Progenitor cell of endocrine pancreas (in vitro differentiated cells): Measurements from ENCODE around the gene RPP30. TPM values are rescaled to one million over a fixed set of nuclear protein-coding genes. Genes with fewer than 3 reads are reported as not detected.

Source experiments
- DNase-seq: peaks from one replicate; pipeline ENCODE4 v3.0.0; 2021; ENCODE audit warnings: low spot score; ENCODE audit not compliant: unreplicated experiment
- H3K27ac Mint-ChIP-seq: 2 replicates; pipeline ENCODE4 v1.8.0; 2021; ENCODE audit warnings: mild to moderate bottlenecking, moderate library complexity, mixed read lengths
- H3K27me3 Mint-ChIP-seq: 2 replicates; pipeline ENCODE4 v1.8.0; 2021; ENCODE audit warnings: mixed read lengths
- H3K36me3 Mint-ChIP-seq: 2 replicates; pipeline ENCODE4 v1.8.0; 2022; ENCODE audit warnings: mixed read lengths; ENCODE audit not compliant: insufficient read depth
- H3K4me1 Mint-ChIP-seq: 2 replicates; pipeline ENCODE4 v1.8.0; 2021; ENCODE audit warnings: low read depth, mixed read lengths
- H3K4me3 Mint-ChIP-seq: 2 replicates; pipeline ENCODE4 v1.8.0; 2021; ENCODE audit warnings: low read depth, mild to moderate bottlenecking, moderate library complexity, mixed read lengths
- H3K9me3 Mint-ChIP-seq: 2 replicates; pipeline ENCODE4 v1.8.0; 2021; ENCODE audit warnings: low read depth, mixed read lengths
- total RNA-seq: library from RNA; stranded (reverse); gene quantifications from 2 replicates; pipeline ENCODE4 v1.2.1, GENCODE V29; 2021
- TF ChIP-seq, protein P1 (sequence below): fragments of 200-600 bp; sonication (generic); IDR thresholded peaks from one replicate; pipeline ENCODE4 v1.5.0; 2021; ENCODE audit warnings: antibody characterized with exemption, mild to moderate bottlenecking; ENCODE audit not compliant: unreplicated experiment

RPP30 gene
- total RNA-seq, 1 donor from 2014 or later: 53.5 TPM

DNA sequence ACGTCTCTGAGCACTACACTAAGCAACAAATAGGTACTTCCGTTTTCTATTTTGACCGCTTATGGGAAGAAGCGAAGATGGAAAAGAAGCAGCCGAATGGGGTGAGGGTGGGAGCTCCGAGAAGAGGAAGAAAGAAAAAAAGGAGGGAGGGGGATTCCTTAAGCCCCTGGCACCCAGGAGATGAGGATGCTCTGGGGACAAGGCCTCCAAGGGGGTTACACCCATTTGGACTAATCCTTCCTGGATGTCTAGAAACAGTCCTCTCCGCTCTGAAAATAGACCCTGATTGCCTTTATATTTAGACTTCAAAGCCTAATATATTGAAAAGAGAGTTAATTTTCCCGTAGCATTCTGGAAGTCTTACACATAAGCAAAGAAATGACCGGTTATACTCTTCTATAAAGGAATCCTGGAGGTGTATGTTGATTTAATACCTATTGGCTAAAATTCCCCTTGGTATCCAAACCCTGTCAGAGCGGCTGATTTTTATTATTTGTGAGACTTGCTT, 13.3 kb upstream of the RPP30 start:
- no peaks in the 10 kb centered on the region for H3K9me3 Mint-ChIP-seq
- H3K4me1 Mint-ChIP-seq: peaks cover 3% of the 10 kb centered on the region
- TF ChIP-seq, protein P1, sequence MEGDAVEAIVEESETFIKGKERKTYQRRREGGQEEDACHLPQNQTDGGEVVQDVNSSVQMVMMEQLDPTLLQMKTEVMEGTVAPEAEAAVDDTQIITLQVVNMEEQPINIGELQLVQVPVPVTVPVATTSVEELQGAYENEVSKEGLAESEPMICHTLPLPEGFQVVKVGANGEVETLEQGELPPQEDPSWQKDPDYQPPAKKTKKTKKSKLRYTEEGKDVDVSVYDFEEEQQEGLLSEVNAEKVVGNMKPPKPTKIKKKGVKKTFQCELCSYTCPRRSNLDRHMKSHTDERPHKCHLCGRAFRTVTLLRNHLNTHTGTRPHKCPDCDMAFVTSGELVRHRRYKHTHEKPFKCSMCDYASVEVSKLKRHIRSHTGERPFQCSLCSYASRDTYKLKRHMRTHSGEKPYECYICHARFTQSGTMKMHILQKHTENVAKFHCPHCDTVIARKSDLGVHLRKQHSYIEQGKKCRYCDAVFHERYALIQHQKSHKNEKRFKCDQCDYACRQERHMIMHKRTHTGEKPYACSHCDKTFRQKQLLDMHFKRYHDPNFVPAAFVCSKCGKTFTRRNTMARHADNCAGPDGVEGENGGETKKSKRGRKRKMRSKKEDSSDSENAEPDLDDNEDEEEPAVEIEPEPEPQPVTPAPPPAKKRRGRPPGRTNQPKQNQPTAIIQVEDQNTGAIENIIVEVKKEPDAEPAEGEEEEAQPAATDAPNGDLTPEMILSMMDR: no peak
- peaks cover 81% of the 10 kb centered on the region for H3K27me3 Mint-ChIP-seq
- H3K4me3 Mint-ChIP-seq: peak overlapping the region; percentile 80
- DNase-seq: no peak
- H3K27ac Mint-ChIP-seq: peak overlapping the region; percentile 82
- no peaks in the 10 kb centered on the region for H3K36me3 Mint-ChIP-seq

- Mint-ChIP-seq H3K4me1 (peaks cover 3% of the 10 kb centered on the region), H3K4me3 (no peak overlapping the region), H3K9me3 (no peaks in the 10 kb centered on the region), H3K27ac (no peak overlapping the region), H3K36me3 (no peaks in the 10 kb centered on the region), H3K27me3 (peaks cover 80% of the 10 kb centered on the region)
- TF ChIP-seq, protein P1: no peak
- DNase-seq: no peak
Measured at GRCh38 chr10:90859321-90859751, 12.4 kb upstream of the RPP30 start.

DNA sequence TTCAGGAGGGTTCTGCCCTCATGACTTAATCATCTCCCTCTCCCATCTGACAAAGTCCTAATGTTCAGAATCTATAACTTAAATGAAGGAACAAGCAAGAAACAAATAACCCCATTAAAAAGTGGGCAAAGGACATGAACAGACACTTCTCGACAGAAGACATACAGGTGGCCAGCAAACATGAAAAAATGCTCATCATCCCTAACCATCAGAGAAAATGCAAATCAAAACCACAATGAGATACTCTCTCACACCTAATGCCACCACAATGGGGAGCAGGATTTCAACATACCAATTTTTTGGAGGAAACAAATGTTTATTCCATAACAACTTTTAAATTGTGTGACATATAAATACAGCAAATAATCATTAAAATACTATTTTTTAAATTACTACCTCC, 11.0 kb upstream of the RPP30 start:
- H3K27me3 Mint-ChIP-seq: peaks cover 73% of the 10 kb centered on the region
- no peak for DNase-seq
- no peak overlapping the region for H3K27ac Mint-ChIP-seq
- H3K9me3 Mint-ChIP-seq: no peaks in the 10 kb centered on the region
- no peak overlapping the region for H3K4me3 Mint-ChIP-seq
- TF ChIP-seq, protein P1: no peak
- peaks cover 3% of the 10 kb centered on the region for H3K4me1 Mint-ChIP-seq
- no peaks in the 10 kb centered on the region for H3K36me3 Mint-ChIP-seq

DNA sequence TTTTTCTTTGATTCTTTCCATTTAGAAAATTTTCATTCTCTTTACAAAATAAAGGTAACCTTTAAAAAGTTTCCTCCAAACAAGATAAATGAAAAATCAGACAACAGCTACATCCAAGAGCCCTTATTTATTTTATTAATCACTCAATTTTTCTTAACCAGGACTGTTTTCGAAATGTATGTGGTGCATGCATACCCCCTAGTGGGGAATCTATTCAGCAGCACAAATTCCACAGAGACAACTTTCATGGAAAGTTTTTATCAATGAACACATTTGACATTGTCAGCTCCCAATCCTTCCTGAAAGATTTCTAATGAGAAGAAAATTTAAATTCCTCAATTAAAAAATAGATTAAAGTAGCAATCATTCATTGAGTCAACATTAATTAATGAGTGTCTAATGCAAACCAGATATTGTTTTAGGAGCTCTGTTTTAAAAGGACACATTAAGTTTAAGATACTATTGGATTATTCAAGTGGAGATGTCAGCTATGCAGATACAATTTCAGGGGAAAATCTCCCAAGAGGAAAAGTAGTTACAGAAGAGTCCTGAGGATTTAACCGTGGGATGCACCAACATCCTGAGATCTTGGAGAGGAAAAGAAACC, 8.8 kb upstream of the RPP30 start:
- Mint-ChIP-seq H3K27me3 (peaks cover 74% of the 10 kb centered on the region), H3K27ac (no peak overlapping the region), H3K36me3 (no peaks in the 10 kb centered on the region), H3K9me3 (no peaks in the 10 kb centered on the region), H3K4me1 (peaks cover 1% of the 10 kb centered on the region), H3K4me3 (no peak overlapping the region)
- no peak for DNase-seq
- TF ChIP-seq, protein P1: peak; percentile 80

DNA sequence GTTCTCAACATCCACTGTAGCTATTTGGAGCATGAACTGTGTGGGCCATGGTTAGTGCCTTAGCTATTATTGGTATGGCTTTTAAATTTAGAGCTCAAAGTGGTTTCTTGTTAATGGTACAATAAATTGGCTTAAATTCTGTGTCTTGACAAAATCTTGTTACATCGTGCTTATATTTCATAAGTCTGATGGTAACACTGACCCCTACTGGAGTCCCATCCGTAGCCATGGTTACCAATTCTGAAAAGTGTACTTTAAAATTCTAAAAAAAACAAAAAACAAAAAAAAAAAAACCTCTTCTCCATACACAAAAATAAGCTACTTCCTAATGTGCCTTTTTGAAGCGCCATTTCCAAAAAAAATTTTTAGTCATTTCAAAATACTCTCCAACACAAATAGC, 6.4 kb upstream of the RPP30 start:
- H3K27me3 Mint-ChIP-seq: peaks cover 63% of the 10 kb centered on the region
- no peak overlapping the region for H3K4me3 Mint-ChIP-seq
- no peak for DNase-seq
- no peaks in the 10 kb centered on the region for H3K4me1 Mint-ChIP-seq
- H3K27ac Mint-ChIP-seq: no peak overlapping the region
- peaks cover 6% of the 10 kb centered on the region for H3K9me3 Mint-ChIP-seq
- H3K36me3 Mint-ChIP-seq: peaks cover 1% of the 10 kb centered on the region
- TF ChIP-seq, protein P1: peak; percentile 29
